Measurements from ENCODE around the gene FAM210B. TPM values are rescaled to one million over a fixed set of nuclear protein-coding genes. Genes with fewer than 3 reads are reported as not detected.
"Not testable (repeated sequence)": the region's sequence is repeated elsewhere in the genome, so short reads cannot be mapped to it uniquely, and the experiment has no call there.

FAM210B gene
- total RNA-seq, 1 donor from 2014 or later: 36.4 TPM

GRCh38 chr20:56392881-56393482, 34.2 kb downstream of the FAM210B start:
- intact Hi-C loops (cut with DNase I): loop anchor here (10.0 kb wide), 1 partner anchor 72 kb away; the partner anchor contains the start of gene RTF2
- DNase-seq (no peak), ATAC-seq (peak in 1 of 2 donors; percentile 31)
- peaks cover 28% of the 10 kb centered on the region for H3K36me3 ChIP-seq
- peak overlapping the region; percentile 89 for H3K27ac ChIP-seq
- TF ChIP-seq CTCF (IDR thresholded peaks at IDR 0.05): no peak
- H3K9me3 ChIP-seq: no peaks in the 10 kb centered on the region
- peaks cover 26% of the 10 kb centered on the region for H3K4me1 ChIP-seq
- no peaks in the 10 kb centered on the region for H3K27me3 ChIP-seq (ENCODE audit: low read depth)
- peak overlapping the region; percentile 94 for H3K4me3 ChIP-seq

GRCh38 chr20:56393653-56394052, 34.9 kb downstream of the FAM210B start:
- TF ChIP-seq CTCF (IDR thresholded peaks at IDR 0.05): no peak
- Histone ChIP-seq H3K36me3 (peaks cover 34% of the 10 kb centered on the region), H3K27ac (peak overlapping the region; percentile 28), H3K9me3 (no peaks in the 10 kb centered on the region), H3K4me3 (peak overlapping the region; percentile 94), H3K27me3 (ENCODE audit: low read depth) (no peaks in the 10 kb centered on the region), H3K4me1 (peaks cover 26% of the 10 kb centered on the region)
- no peak for DNase-seq
- intact Hi-C loops (cut with DNase I): loop anchor here (10.0 kb wide), 1 partner anchor 71 kb away; the partner anchor contains the start of gene RTF2
- ATAC-seq: no peak

GRCh38 chr20:56395166-56395565, 36.4 kb downstream of the FAM210B start:
- no peak for TF ChIP-seq CTCF (IDR thresholded peaks at IDR 0.05)
- peaks cover 49% of the 10 kb centered on the region for H3K36me3 ChIP-seq
- no peaks in the 10 kb centered on the region for H3K9me3 ChIP-seq
- ATAC-seq (no peak), DNase-seq (no peak)
- intact Hi-C loops (cut with DNase I): loop anchor here (10.0 kb wide), 1 partner anchor 70 kb away; the partner anchor contains the start of gene RTF2
- H3K27me3 ChIP-seq (ENCODE audit: low read depth): no peaks in the 10 kb centered on the region
- peaks cover 31% of the 10 kb centered on the region for H3K4me1 ChIP-seq
- no peak overlapping the region for H3K4me3 ChIP-seq
- no peak overlapping the region for H3K27ac ChIP-seq

- ATAC-seq: peak; percentile 65 to 67
- no peak for DNase-seq
- intact Hi-C loops (cut with DNase I): no loop called here
Observed at GRCh38 chr20:56400001-56400640, 41.3 kb downstream of the FAM210B start.

GRCh38 chr20:56403465-56403864, 44.7 kb downstream of the FAM210B start:
- Histone ChIP-seq H3K4me1 (peaks cover 10% of the 10 kb centered on the region), H3K27ac (no peak overlapping the region), H3K27me3 (ENCODE audit: low read depth) (no peaks in the 10 kb centered on the region), H3K36me3 (peaks cover 97% of the 10 kb centered on the region), H3K9me3 (no peaks in the 10 kb centered on the region), H3K4me3 (no peak overlapping the region)
- intact Hi-C loops (cut with DNase I): no loop called here
- DNase-seq: no peak
- no peak for TF ChIP-seq CTCF (IDR thresholded peaks at IDR 0.05)
- no peak for ATAC-seq

More at GRCh38 chr20:56400001-56400640, 41.3 kb downstream of the FAM210B start:
- peaks cover 96% of the 10 kb centered on the region for H3K36me3 ChIP-seq
- no peaks in the 10 kb centered on the region for H3K9me3 ChIP-seq
- H3K27me3 ChIP-seq (ENCODE audit: low read depth): no peaks in the 10 kb centered on the region
- peak; percentile 82 for TF ChIP-seq CTCF (IDR thresholded peaks at IDR 0.05)
- H3K4me1 ChIP-seq: peaks cover 10% of the 10 kb centered on the region
- H3K27ac ChIP-seq: no peak overlapping the region
- no peak overlapping the region for H3K4me3 ChIP-seq

GRCh38 chr20:56405356-56405755, 46.6 kb downstream of the FAM210B start:
- intact Hi-C loops (cut with DNase I); H3K27me3 ChIP-seq (ENCODE audit: low read depth); ATAC-seq; H3K4me3 ChIP-seq; DNase-seq; H3K9me3 ChIP-seq; H3K27ac ChIP-seq: not testable (repeated sequence)
- Histone ChIP-seq H3K36me3 (peaks cover 79% of the 10 kb centered on the region), H3K4me1 (peaks cover 11% of the 10 kb centered on the region)
